ENCODE results near the gene SLC35E2B.
"Not testable (repeated sequence)": the region's sequence is repeated elsewhere in the genome, so short reads cannot be mapped to it uniquely, and the experiment has no call there.

The SLC35E2B gene

DNA sequence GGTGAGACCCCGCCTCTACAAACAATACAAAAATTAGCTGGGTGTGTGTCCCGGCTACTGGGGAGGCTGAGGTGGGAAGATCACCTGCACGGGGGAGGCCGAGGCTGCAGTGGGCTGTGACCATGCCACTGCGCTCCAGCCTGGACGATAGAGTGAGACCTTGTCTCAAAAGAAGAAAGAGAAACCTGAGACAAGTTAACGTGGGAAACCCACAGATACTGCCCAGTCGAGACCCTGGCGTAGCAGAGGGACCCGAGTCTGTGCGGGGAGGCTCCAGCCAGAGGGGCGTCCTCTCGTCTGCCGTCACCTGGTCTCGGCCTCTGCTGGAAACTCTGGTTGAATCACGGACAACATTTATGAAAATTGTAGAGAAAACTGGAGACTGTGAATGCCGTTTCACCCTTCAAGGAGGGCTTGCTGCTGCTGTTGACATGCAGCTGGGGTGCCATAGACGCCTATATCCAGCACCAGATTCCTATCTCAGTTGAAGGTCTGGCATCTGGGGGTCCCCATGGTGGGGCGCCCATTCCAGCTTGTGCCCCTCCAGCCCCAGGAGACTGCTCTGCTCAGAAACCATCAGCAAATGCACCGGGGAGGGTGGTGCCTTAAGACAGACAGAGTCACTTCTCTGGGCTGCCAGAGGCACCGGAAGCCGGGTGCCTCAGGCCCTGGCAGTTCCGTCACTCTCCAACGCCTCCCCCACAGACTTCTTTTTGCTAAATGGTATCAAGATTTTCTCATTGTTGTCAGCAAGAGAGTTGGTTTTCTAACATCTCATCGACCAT, 20.2 kb downstream of the SLC35E2B start:
- no peak for DNase-seq

DNA sequence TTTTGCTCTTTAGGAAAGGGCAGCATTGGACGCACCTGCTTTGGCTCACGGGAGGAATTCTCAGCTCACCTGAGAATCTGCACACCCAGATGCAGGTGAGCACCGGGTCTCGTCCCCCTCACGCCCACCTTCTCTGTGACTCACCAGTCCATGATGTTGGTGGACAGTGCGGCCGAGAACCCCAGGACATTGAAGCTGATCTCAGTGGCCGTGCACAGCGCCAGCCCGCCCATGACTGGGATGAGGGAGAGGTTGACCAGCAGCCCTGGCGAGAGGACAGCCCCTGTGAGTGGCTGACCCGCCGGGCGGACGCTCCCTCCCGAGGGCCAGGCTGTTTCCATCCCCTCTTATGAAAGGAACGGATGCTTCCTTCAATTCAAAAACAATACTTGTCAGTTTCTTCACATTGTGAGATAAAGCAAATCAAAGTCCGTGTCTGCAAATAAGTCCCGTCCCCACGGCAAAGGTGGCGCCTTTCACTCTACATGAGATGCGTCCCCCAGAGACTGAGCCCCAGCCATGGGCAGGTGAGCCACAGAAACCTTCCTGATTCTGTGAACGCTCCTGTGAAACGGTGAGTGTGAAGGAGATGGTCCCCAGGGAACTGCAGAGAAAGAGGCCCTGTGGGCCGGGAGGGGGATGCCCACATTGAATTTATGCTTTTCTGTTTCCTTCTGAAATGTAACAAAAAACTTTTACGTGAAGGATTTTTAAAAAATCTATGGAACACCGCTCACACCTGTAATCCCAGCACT, 21.1 kb downstream of the SLC35E2B start:
- no peak for DNase-seq

DNA sequence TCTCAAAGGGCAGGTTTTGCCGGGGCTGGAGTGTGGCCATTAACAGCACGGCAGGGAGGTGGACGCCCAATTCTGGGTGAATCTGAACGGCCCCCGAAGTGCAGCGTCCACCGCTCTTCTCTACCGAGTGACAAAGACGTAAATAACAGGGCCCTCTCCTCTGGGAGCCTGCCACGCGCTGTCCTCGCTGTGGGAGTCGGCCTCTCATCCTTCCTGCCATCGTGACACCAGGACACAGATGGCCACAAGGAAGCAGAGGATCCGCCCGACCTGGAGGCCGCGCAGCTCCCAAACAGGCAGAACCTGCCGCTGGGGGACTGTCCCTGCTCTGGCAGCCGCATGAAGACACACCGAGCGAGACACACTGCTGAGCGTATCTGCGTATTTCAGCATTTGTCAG, 21.7 kb downstream of the SLC35E2B start:
- no peak for DNase-seq

DNA sequence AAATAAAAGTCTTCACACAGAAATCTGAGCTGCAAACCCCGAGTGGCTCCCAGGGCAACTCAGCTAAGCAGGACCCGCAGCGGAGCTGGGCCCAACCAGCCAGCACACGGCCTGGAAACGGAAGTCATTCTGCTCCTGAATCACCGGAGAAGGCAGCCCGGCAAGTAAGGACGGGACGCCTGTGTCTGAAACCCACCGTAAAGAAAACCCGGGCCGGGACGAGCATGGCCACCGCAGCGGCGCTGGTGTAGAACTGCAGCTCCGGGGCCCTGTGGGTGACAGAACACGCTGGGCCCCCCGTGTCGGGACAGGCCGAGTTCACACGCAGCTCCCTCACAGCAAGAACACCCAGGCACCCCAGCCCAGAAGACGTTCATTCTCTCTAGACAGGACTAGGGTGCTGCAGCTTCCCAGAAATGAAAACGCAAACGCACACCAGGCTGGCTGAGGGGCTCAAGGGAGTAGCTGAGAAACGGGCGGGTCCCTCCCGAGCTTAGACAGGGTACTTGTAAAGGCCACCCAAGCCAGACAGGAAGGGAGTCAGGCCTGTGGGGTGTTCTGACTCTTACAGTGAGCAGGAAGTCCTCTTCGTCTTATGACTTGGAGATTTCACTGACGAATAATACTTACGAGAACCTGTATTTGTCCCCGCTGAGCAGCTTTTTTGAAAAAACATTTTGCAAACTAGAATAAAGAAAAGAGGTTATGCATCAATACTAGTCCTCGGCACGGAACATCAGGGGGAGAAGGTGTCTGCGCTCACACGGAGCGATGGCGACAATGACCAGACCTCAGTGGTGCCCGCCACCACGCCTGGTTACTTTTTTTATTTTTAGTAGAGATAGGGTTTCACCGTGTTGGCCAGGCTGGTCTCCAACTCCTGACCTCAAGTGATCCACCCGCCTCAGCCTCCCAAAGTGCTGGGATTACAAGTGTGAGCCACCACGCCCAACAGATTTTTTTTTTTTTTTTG, 22.8 kb downstream of the SLC35E2B start:
- DNase-seq, result no peak

DNA sequence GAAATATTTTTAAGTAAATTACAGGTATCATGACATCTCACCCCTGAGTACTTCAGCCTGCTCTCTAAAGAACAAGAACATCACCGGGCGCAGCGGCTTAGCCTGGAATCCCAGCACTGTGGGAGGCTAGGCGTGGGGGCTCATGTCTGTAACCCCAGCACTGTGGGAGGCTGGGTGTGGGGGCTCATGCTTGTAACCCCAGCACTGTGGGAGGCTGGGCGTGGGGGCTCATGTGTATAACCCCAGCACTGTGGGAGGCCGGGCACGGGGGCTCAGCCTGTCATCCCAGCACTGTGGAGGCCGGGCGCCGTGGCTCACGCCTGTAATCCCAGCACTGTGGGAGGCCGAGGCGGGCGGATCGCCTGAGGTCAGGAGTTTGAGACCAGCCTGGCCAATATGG, 26.1 kb downstream of the SLC35E2B start:
- DNase-seq, result no peak

DNA sequence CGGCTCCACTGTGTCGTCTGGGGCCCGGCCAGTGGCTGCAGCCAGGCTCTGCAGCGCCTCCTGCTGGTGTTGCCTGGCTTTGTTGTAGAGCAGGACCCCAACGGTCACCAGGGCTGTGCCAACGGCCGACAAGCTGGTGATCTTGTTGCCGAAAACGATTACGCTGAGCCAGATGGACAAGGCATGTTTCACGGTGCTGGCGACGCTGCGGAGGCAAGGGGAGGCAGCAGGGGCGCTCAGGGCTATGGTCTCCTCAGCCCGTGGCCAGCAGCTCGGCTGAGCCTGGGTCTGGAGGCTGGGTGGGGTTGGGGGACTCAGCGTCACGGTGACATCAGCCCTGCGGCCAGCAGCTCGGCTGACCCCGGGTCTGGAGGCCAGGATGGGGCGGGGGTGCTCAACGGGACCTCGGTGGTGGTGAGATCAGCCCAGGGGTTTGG, 26.8 kb downstream of the SLC35E2B start:
- no peak for DNase-seq

DNA sequence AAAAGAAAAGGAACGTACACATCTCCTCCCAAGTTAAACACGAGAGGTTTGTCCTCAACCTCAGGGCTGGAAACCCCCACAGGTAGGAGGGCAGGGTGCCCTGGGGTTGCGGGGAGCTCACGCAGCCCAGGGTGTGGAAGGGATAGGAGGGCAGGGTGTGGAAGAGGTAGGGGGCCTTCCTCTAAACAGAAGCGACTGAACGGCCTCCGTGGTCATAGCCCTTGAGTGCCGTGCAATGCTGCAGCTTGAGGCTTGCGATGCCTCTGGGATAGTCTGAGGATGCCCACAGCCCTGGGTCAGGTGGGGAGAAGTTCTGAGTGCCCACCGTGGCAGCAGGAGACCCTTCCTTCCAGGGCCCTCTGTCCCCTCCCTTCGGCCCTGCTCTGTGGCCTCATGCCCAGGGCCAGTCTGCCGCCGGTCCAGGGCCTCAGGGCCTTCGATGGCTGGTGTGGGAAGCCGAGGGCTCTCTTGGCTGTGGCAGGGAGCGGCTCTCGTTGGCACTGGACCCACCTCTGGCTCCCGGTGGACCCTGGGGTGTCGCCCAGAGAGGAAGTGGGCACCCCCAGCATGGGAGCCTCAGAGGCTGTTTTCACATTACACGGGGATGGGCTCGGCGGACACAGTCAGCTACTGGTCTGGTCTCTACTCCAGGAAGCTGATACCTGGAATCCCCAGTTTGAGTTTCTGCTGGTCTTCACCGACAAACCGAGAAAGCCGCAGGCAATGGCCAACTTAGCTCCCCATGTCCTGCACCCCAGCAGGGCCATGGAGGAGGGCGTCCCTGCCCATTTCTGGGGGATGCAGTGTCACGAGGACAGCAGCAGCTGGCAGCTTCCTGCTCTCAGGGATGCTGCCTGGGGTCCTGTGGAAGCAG, 27.4 kb downstream of the SLC35E2B start:
- DNase-seq, result no peak

DNA sequence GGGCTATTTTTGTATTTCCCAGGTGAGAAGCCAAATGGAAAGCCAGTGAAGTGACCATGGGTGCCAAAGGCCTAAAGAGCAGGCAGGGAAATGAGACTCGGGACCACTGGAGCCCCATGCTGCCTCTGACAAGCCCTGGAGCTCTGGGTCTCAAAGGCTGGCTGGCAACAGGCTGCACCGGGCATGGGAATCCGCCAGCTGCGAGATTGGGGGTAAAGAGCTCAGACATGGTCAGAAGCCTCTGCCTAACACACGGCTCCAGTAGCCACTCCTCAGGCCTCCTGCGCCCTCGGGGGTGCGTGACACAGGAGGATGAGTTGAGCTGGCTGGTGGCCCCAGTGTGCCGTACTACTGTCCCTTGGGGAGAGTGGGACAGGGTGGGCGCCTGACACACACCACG, 28.3 kb downstream of the SLC35E2B start:
- DNase-seq, result not testable (repeated sequence)

DNA sequence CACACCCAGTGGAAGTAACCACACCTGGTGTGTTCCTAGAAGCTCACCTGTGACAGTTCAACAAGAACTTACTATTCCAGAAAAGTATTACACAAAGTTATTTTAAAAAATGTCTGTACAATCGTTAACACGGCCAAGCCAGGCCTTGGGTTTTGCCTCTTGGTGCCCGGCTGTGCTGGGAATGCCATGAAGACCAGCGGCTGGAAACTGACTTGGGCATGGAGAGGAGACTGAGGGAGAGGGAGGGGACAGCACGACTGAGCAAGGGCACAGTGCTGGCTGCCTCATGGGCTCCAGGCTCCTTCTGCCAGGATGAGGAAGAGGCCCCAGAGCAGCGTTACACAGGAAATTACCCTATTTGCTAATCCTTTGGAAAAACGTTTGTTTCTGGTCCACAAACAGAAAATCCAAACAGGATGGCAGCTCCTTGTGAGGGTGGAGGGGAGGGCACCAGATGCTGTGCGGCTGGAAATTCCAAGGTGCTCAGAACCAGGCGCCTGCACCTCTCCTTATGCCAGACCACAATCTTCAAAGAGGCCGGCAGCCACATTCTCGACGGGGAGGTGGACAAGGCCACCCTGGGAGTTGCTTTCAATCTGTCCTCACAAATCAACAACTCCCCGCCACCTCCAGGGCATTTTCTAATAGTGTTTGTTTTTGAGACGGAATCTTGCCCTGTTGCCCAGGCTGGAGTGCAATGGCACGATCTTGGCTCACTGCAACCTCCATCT, 29.6 kb downstream of the SLC35E2B start:
- not testable (repeated sequence) for DNase-seq

DNA sequence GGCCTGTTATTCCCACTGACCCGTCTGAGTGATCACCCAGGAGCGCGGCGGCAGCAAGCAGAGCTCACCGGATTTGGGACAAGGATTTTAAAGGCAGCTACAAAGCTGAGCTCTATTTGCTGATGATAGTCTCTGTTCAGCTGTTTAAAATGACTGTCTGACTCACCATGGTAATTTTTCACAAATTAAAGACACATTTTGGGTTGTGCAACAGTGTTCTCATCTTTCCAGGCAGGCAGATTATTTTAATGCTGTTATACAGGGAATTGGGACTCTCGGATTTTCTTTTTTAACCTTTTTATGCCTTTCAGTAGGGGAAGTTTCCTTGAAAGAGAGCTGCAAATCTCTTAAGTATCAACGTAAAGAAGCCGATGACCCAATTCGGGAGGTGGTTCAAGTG, 30.2 kb downstream of the SLC35E2B start:
- DNase-seq, result peak; percentile 42

DNA sequence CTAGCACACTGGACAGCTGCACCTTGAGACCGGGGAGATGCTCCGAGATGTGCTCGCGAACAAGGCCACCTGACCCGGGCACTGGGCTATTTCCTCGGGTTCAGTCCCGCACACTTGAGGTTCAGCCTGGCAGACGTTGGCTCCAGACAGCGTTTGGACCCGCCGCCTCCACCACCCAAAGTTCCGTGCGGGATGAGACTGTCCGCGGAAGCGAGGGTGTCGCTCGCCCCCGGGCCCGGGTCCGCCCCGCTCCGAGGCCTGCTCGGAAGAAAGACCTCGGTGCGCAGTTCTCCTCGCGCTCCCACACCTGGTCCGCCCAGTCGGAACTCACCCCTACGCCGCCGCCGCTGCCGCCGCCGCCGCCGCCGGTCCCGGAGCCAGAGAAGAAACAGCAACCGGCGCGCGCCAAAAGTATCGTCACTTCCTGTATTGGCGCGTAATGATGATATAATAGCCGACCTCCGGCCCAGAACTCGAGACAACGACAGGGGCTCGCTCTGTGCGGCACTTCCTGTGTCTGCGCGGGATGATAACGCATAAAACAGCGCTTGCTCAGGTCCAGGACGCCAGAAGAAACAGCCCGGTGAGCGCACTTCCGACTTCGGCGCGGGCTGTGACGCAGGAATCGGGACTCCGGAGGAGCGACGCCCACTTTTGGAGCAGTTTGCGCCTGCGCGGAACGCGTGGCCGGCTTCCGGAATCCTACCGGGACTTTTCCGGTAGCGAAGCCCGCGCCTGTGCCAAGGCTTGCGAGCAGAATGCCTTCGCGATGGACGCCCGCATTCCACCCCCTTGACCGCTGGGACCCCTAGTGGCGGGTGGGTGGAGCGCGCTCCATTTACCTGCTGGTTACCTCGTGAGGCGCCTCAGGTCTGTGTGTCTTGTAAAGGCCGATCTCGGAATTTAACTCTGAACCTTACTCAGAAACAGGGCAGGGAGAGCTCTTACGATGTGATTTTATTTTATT, 33.7 kb downstream of the SLC35E2B start, which contains the start of gene CDK11B:
Gene CDK11B (minus strand): TSS at position 422 of the 967 bp plus-strand sequence. CDS start 1,519 bp downstream, outside the sequence.
- peak; percentile 99 for DNase-seq

DNA sequence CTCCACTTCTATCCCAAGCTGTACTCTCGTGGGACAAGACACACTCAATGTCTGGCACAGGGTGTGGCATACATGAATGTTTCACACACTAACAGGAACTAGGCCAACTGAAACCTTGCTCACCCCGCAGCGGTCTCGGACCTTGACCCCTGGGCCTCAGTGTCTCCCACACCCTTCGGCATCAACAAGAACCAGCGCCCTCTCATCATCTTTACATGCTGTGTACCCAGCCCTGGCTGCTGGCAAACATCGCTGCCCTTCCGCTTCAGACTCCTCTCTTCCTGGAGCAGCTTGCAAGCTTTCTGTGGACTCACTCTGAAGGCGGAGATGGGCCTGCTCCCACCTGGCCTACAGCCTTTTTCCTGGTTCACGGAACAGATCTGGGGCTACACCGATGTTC, 44.3 kb downstream of the SLC35E2B start:
- DNase-seq, result not testable (repeated sequence)

DNA sequence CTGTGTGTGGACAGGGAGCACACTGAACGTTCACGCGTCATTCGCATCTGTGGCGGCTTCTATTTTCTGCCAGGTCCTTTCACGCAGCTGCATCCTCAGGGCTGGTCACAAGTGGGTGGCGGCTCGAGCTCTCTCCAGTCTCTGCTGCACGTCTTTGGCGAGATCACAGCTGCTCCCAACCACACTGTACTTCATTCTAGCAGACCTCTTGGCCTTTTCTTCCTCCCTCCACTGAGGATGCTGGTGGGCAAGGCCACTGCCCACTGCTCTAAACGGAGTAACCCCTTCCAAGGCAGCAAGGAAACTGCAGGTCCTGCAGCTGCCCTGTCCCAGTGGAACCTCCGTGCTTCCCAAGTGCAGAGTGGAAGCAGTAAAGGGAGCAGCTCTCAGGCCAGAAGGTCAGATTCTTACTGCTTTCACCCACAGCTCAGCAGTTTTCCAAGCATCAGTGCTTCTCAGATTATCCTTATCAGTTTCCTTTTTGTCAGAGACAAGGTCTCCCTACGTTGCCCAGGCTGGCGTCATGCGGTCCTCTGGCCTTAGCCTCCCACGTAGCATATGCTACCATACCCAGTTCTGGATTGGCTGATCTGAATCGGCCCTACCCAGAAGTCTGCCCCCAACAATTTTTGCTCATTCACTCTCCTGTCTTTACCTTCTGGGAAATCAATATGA, 44.9 kb downstream of the SLC35E2B start:
- not testable (repeated sequence) for DNase-seq

DNA sequence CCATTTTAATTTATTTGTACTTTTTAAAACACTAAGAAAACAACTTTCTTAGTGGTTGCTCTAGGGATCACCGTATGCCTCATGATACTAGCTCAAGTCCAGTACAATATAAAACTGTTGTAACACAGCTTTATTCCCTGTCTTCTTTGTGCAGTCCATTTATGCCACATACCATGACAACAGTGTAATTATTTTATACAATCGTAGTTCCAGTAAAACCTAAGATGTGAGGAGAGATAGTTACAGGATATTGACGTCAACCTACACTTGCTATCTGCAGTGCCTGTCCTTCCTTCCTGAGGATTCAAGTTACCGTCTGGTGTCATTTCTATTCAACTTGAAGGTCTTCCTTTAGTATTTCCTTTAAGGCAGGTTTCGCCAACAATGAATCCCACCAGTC, 46.3 kb downstream of the SLC35E2B start:
- not testable (repeated sequence) for DNase-seq

DNA sequence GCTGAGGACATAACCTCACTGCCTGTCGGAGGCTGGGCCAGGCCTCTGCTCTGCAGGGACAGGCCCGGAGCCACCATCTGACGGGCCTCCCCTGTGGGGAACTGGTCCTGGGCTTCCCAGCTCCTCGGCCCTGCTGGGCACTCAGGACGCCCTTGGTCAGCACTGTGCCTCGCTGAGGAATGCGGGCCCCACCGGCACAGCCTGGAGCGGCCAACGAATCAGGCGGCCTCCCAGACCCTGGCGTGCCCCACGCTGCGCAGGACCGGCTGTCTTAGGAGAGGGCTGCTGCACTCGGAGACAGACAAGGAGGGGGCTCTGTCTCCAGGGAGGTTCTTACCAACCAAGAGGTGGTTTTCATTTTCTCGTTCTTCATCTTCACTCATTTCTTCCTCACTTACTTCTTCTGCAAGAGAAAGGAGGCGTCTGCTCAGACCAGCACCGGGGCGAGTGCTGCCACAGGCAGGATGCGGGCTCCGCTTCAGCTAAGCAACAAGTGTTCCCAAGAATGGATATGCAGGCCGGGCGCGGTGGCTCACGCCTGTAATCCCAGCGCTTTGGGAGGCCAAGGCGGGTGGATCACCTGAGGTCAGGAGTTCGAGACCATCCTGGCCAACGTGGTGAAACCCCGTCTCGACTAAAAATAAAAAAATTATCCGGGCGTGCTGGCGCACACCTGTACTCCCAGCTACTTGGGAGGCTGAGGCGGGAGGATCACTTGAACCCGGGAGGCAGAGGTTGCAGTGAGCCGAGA, 51.7 kb downstream of the SLC35E2B start:
- not testable (repeated sequence) for DNase-seq

DNA sequence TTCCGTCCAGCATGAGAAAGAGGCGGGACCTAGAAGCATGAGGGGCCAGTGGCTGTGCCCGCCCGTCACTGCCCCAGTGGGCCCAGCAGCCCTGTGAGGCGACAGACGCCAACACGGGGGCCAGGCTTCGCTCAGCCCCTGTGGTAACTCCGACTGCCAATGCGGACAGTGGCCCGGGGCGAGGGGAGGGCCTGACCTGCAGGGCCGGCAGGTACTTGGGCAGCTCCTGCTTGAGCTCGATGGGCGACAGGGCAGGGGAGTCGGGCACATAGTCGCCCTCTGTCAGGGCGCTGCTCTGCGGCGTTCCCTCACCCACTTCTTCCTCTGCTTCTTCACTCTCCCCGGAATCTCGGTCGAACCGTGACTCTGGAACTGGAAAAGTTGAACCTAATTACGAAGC, 52.5 kb downstream of the SLC35E2B start:
- not testable (repeated sequence) for DNase-seq

DNA sequence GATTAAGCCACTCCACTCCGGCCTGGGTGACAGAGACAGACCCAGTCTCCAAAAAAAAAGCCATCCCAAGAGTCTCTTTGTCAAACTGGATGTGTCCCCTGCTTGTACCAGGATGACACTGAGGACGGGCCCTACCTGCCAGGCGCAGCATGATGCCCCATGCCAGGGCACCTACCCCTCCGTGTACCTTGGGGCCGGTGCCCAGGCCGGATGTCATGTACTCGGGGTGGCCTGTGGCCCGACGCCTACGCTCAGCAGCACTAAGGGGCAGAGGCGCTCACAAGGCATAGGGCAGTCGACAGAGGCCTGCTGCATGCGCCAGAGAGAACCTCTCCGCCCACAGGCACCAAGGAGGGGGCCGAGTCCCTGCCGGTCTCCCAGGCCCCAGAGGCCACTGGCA, 53.2 kb downstream of the SLC35E2B start:
- not testable (repeated sequence) for DNase-seq

DNA sequence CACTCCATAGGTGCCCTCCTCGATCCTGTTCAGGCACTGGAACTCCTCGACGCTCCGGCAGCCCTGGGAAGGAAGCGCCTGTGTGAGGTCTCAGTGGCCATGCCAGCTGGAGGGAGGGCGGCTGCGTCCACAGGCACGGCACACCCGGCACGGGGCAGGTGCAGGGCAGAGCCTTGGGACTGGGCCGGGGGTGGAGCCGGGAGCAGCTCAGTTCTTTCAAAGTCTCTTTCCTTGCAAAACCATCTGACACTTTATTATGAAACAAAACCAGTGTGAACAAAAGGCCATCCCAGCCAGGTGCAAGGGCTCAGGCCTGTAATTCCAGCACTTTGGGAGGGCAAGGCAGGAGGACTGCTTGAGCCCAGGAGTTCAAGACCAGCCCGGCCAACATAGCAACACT, 54.1 kb downstream of the SLC35E2B start:
- not testable (repeated sequence) for DNase-seq
